HL-60 (cell line): Measurements from ENCODE around the gene KLRC3.

Source experiments
- CTCF ChIP-seq: IDR thresholded peaks from one replicate; pipeline ENCODE4 v1.5.1; 2011; ENCODE audit warnings: low read length, control low read depth, inconsistent platforms; ENCODE audit not compliant: insufficient read depth
- GABPA ChIP-seq: IDR thresholded peaks from 2 replicates; pipeline ENCODE4 v1.6.1; 2012; ENCODE audit warnings: low read depth
- POLR2AphosphoS5 ChIP-seq: IDR thresholded peaks from 2 replicates; pipeline ENCODE4 v1.6.1; 2012; ENCODE audit warnings: low read depth
- REST ChIP-seq: IDR thresholded peaks from 2 replicates; pipeline ENCODE4 v1.6.1; 2012; ENCODE audit warnings: low read depth; ENCODE audit not compliant: insufficient replicate concordance

GRCh38 chr12:10372559-10372958 lies 47.8 kb downstream of the KLRC3 start:
- no peak for TF ChIP-seq CTCF
- no peak for TF ChIP-seq REST
- no peak for TF ChIP-seq POLR2AphosphoS5
- TF ChIP-seq GABPA = no peak
